GM18951 (cell line): ENCODE measurements around the gene MAP10.
"Not testable (repeated sequence)": the region's sequence is repeated elsewhere in the genome, so short reads cannot be mapped to it uniquely, and the experiment has no call there.

Source experiments
- POLR2A ChIP-seq: IDR thresholded peaks from 4 replicates; pipeline ENCODE4 v1.6.1; 2011; ENCODE audit warnings: mild to moderate bottlenecking; ENCODE audit not compliant: insufficient read length, insufficient read depth; ENCODE audit errors: extremely low read depth
- in situ Hi-C: fragments of 300-500 bp; cut with MboI; formaldehyde crosslinking; loops from one replicate; pipeline ENCODE4 v1.12.0; 2022; ENCODE audit warnings: low sequenced_read_pairs, mixed read lengths, inconsistent platforms; ENCODE audit not compliant: unreplicated experiment

The MAP10 gene

GRCh38 chr1:232805269-232806185, at the start of gene MAP10:
Gene MAP10, plus strand, starts transcription at chr1:232805416. Its CDS starts 34 bp downstream, at chr1:232805450.
- in situ Hi-C loops: no loop called here
- TF ChIP-seq POLR2A: peak; percentile 67

DNA sequence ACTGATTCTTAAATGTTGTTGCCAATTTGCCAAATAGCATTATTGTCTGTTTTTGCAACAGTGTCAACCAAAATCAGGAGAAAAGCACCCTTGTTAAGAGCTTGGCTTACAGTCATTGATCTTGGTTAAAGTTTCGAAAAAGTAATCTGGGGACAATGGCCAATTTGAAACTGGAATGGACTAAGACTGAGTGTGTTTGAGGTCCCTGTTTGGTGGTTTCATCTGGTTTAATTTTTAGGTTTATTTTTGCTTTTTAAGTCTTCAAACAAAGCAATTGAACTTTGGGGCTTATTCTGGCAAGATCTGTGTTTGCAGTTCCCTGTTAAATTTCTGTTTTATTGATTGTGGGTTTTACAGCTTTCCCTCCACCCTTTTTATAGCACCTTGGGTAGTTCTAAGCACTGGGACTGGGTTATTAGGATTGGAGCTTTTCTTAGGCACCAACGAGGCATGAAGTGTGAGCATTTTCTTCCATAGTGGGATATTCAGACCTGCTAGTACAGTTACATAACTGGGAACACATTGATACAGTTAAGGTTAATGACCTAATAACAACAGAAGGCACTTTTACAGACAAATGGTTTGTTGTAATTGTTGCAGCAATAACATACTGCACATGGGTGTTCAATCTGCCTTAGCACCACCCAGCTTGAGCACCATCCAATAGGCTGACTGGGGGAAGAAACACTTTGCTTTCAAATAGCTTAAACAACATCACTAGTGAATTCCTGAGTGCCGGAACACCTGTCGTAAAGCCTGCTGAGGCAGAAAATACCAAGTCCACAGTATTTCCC, 40.6 kb upstream of the MAP10 start:
- in situ Hi-C loops: no loop called here

GRCh38 chr1:232765542-232765941, 39.7 kb upstream of the MAP10 start:
- TF ChIP-seq POLR2A: no peak
- in situ Hi-C loops: no loop called here

More for the DNA sequence above, 40.6 kb upstream of the MAP10 start:
- no peak for TF ChIP-seq POLR2A

GRCh38 chr1:232766241-232766890, 38.9 kb upstream of the MAP10 start:
- in situ Hi-C loops: no loop called here
- no peak for TF ChIP-seq POLR2A

DNA sequence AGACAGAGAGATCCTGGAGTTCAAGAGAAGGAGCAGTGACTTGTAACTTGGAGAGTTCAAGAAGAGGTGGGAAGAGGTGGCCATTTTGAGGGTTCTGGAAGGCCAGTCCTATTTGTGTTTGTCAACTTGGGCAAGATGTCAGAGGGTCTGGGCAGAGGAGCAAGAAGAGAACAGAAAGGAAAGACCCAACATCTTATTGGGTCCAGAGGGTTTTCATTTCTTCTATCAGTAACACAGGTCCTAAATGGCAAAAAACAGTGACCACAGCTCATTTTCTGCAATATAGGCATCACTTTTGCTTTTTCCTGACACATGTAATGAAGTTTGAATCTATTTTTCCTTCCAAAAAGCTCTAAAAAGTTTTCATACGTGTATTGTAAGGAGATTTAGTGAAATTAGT, 38.3 kb upstream of the MAP10 start:
- no peak for TF ChIP-seq POLR2A
- in situ Hi-C loops: no loop called here

GRCh38 chr1:232767305-232768074, 37.7 kb upstream of the MAP10 start:
- no peak for TF ChIP-seq POLR2A
- in situ Hi-C loops: no loop called here

- in situ Hi-C loops: no loop called here
- TF ChIP-seq POLR2A: no peak
Measured at GRCh38 chr1:232768793-232769192, 36.4 kb upstream of the MAP10 start.

GRCh38 chr1:232769733-232770132, 35.5 kb upstream of the MAP10 start:
- no peak for TF ChIP-seq POLR2A
- in situ Hi-C loops: no loop called here

DNA sequence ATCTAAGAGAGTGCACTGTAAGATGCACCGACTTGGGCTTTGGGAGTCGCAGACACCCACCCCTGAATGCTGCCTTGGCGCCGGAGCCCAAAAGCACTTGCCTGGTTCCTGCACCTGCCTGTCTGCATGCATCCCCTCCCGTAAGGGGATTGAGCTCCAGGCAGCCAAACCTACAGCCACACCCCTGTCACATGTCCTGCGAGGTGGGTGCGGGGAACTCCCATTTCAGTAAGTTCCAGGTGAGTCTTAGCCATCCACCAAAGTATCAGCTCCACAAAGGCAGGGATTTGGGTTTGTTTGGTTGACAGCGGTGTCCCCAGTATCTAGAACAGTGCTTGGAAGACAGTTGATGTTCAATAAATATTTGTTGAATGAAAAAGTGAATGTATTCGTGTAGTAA, 31.5 kb upstream of the MAP10 start:
- no peak for TF ChIP-seq POLR2A
- in situ Hi-C loops: no loop called here

GRCh38 chr1:232776526-232777106, 28.6 kb upstream of the MAP10 start:
- in situ Hi-C loops: no loop called here
- no peak for TF ChIP-seq POLR2A

DNA sequence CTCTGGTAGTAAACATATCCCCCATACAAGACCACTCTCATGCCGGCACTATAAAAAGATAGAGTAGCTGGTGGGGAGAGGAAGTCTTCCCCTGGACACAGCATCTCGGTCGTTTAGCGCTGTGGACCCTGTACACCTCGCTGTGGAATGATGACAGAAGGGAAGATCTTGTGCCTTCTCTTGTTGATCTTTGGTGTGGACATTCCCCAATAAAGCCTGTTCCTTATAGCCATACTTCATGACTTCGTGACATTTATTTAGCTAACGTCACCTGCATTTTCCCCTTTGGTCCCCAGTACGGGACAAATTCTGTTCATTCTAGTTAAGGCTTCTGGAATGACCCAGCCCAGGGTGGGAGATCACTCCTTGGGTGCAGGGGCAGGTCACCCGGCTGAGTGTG, 24.9 kb upstream of the MAP10 start:
- in situ Hi-C loops: no loop called here
- no peak for TF ChIP-seq POLR2A

- TF ChIP-seq POLR2A: no peak
- in situ Hi-C loops: no loop called here
Measured at GRCh38 chr1:232784794-232785193, 20.4 kb upstream of the MAP10 start.

DNA sequence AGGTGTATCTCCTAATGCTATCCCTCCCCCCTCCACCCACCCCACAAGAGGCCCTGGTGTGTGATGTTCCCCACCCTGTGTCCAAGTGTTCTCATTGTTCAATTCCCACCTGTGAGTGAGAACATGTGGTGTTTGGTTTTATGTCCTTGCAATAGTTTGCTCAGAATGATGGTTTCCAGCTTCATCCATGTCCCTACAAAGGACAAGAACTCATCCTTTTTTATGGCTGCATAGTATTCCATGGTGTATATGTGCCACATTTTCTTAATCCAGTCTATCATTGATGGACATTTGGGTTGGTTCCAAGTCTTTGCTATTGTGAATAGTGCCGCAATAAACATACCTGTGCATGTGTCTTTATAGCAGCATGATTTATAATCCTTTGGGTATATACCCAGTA, 19.6 kb upstream of the MAP10 start:
- in situ Hi-C loops: not testable (repeated sequence)
